ENCODE results near the gene ORAI1. TPM values are rescaled to one million over a fixed set of nuclear protein-coding genes. Genes with fewer than 3 reads are reported as not detected.

ORAI1 gene
- total RNA-seq, 1 donor from 2014 or later = 86.3 TPM

- POLR2A ChIA-PET = interaction anchor here (0.6 to 1.4 kb wide), 3 partner anchors 15 to 96 kb away, joined by 3 to 12 read pairs (median 6); partner anchors contain the start of gene KDM2B
- Mint-ChIP-seq H3K4me3 (no peak overlapping the region), H3K4me1 (peaks cover 26% of the 10 kb centered on the region), H3K9me3 (no peaks in the 10 kb centered on the region), H3K27me3 (no peaks in the 10 kb centered on the region), H3K27ac (no peak overlapping the region), H3K36me3 (ENCODE audit: low read depth) (no peaks in the 10 kb centered on the region)
- TF ChIP-seq CTCF (IDR thresholded peaks at IDR 0.05) = no peak
- DNase-seq (no peak), ATAC-seq (ENCODE audit: low read depth) (no peak)
- intact Hi-C loops (cut with micrococcal nuclease) = no loop called here
- CTCF ChIA-PET = no interaction called here
These were observed 30.8 kb upstream of the ORAI1 start for GRCh38 chr12:121595520-121595919.

GRCh38 chr12:121596526-121596925, 29.8 kb upstream of the ORAI1 start:
- CTCF ChIA-PET = no interaction called here
- intact Hi-C loops (cut with micrococcal nuclease) = no loop called here
- H3K9me3 Mint-ChIP-seq = no peaks in the 10 kb centered on the region

GRCh38 chr12:121600702-121601336, 25.5 kb upstream of the ORAI1 start:
- ChIA-PET POLR2A (interaction anchor here (0.7 kb wide), 1 partner anchor 901 kb away, joined by 4 read pairs; no protein-coding TSS in a partner anchor), CTCF (no interaction called here)
- no peak for TF ChIP-seq CTCF (IDR thresholded peaks at IDR 0.05)
- H3K9me3 Mint-ChIP-seq = no peaks in the 10 kb centered on the region
- H3K27me3 Mint-ChIP-seq = no peaks in the 10 kb centered on the region
- H3K4me3 Mint-ChIP-seq = no peak overlapping the region
- ATAC-seq (ENCODE audit: low read depth) (no peak), DNase-seq (no peak)
- intact Hi-C loops (cut with micrococcal nuclease) = no loop called here
- H3K27ac Mint-ChIP-seq = no peak overlapping the region
- H3K4me1 Mint-ChIP-seq = peaks cover 2% of the 10 kb centered on the region
- no peaks in the 10 kb centered on the region for H3K36me3 Mint-ChIP-seq (ENCODE audit: low read depth)

More at GRCh38 chr12:121596526-121596925, 29.8 kb upstream of the ORAI1 start:
- Mint-ChIP-seq H3K36me3 (ENCODE audit: low read depth) (no peaks in the 10 kb centered on the region), H3K4me3 (no peak overlapping the region), H3K4me1 (peaks cover 16% of the 10 kb centered on the region), H3K27me3 (no peaks in the 10 kb centered on the region), H3K27ac (no peak overlapping the region)
- TF ChIP-seq CTCF (IDR thresholded peaks at IDR 0.05) = no peak
- POLR2A ChIA-PET = no interaction called here
- ATAC-seq (ENCODE audit: low read depth) (no peak), DNase-seq (no peak)

- H3K4me3 Mint-ChIP-seq = no peak overlapping the region
- no peaks in the 10 kb centered on the region for H3K9me3 Mint-ChIP-seq
- peaks cover 2% of the 10 kb centered on the region for H3K4me1 Mint-ChIP-seq
- CTCF ChIA-PET = no interaction called here
- no peak overlapping the region for H3K27ac Mint-ChIP-seq
- H3K27me3 Mint-ChIP-seq = no peaks in the 10 kb centered on the region
- ATAC-seq (ENCODE audit: low read depth) (no peak), DNase-seq (no peak)
- no peaks in the 10 kb centered on the region for H3K36me3 Mint-ChIP-seq (ENCODE audit: low read depth)
- TF ChIP-seq CTCF (IDR thresholded peaks at IDR 0.05) = no peak
- intact Hi-C loops (cut with micrococcal nuclease) = no loop called here
- POLR2A ChIA-PET = interaction anchor here (1.0 kb wide), 1 partner anchor 13 kb away, joined by 4 read pairs; no protein-coding TSS in a partner anchor
These were observed 23.6 kb upstream of the ORAI1 start for GRCh38 chr12:121602766-121603165.

- POLR2A ChIA-PET = no interaction called here
- ATAC-seq (ENCODE audit: low read depth) (no peak), DNase-seq (no peak)
- Mint-ChIP-seq H3K27ac (no peak overlapping the region), H3K4me3 (no peak overlapping the region), H3K4me1 (peaks cover 2% of the 10 kb centered on the region), H3K36me3 (ENCODE audit: low read depth) (no peaks in the 10 kb centered on the region), H3K9me3 (no peaks in the 10 kb centered on the region), H3K27me3 (no peaks in the 10 kb centered on the region)
- TF ChIP-seq CTCF (IDR thresholded peaks at IDR 0.05) = no peak
- intact Hi-C loops (cut with micrococcal nuclease) = no loop called here
- CTCF ChIA-PET = no interaction called here
These were observed 22.7 kb upstream of the ORAI1 start for GRCh38 chr12:121603581-121603980.
